SK-N-SH treated with all-trans-retinoic acid at 6 μM for 48 hours (cell line): Measurements from ENCODE around the gene RAMAC.

Source experiments
- ATAC-seq: fragments of 200-7000 bp; cut with Tn5 transposase; 3 replicates; pipeline ENCODE4 v1.9.1; 2020; ENCODE audit warnings: mild to moderate bottlenecking, moderate library complexity
- ARNTL ChIP-seq: fragments of 450-650 bp; formaldehyde crosslinking; IDR thresholded peaks from 2 replicates; pipeline ENCODE4 v1.5.0; 2020; ENCODE audit warnings: low read depth, mild to moderate bottlenecking, moderate library complexity, borderline replicate concordance
- BACH2 ChIP-seq: fragments of 250-450 bp; sonication (Bioruptor Pico); IDR thresholded peaks from 2 replicates; pipeline ENCODE4 v1.9.0; 2021; ENCODE audit warnings: mild to moderate bottlenecking, borderline replicate concordance
- CSDC2 ChIP-seq: fragments of 250-450 bp; sonication (Bioruptor Pico); IDR thresholded peaks from 2 replicates; pipeline ENCODE4 v1.5.0; 2020; ENCODE audit warnings: mild to moderate bottlenecking, moderate library complexity
- CSRNP3 ChIP-seq: fragments of 250-450 bp; sonication (Bioruptor Pico); IDR thresholded peaks from 2 replicates; pipeline ENCODE4 v1.5.1; 2021; ENCODE audit warnings: mild to moderate bottlenecking, moderate library complexity
- ESRRG ChIP-seq: fragments of 250-450 bp; sonication (Bioruptor Pico); IDR thresholded peaks from 2 replicates; pipeline ENCODE4 v1.6.1; 2021; ENCODE audit warnings: mild to moderate bottlenecking
- GLIS3 ChIP-seq: fragments of 250-450 bp; sonication (Bioruptor Pico); IDR thresholded peaks from 2 replicates; pipeline ENCODE4 v1.5.0; 2020; ENCODE audit warnings: mild to moderate bottlenecking, moderate library complexity
- ISL1 ChIP-seq: fragments of 250-450 bp; sonication (Bioruptor Pico); IDR thresholded peaks from 2 replicates; pipeline ENCODE4 v2.1.2; 2022; ENCODE audit warnings: mild to moderate bottlenecking, moderate library complexity
- OSR1 ChIP-seq: fragments of 250-450 bp; sonication (Bioruptor Pico); IDR thresholded peaks from 2 replicates; pipeline ENCODE4 v1.8.0; 2022; ENCODE audit warnings: moderate library complexity, mild to moderate bottlenecking, inconsistent platforms
- PATZ1 ChIP-seq: fragments of 250-450 bp; sonication (Bioruptor Pico); IDR thresholded peaks from 2 replicates; pipeline ENCODE4 v1.8.0; 2020; ENCODE audit warnings: mild to moderate bottlenecking, moderate library complexity, borderline replicate concordance
- PPARA ChIP-seq: fragments of 250-450 bp; sonication (Bioruptor Pico); IDR thresholded peaks from 2 replicates; pipeline ENCODE4 v1.5.0; 2020; ENCODE audit warnings: mild to moderate bottlenecking, borderline replicate concordance
- RARB ChIP-seq: fragments of 250-450 bp; sonication (Bioruptor Pico); IDR thresholded peaks from 2 replicates; pipeline ENCODE4 v1.8.0; 2021; ENCODE audit warnings: mild to moderate bottlenecking, moderate library complexity
- SNAI2 ChIP-seq: fragments of 250-450 bp; sonication (Bioruptor Pico); IDR thresholded peaks from 2 replicates; pipeline ENCODE4 v1.5.0; 2020; ENCODE audit warnings: mild to moderate bottlenecking, moderate library complexity
- TCF4 ChIP-seq: fragments of 250-450 bp; sonication (Bioruptor Pico); IDR thresholded peaks from 2 replicates; pipeline ENCODE4 v1.8.0; 2021; ENCODE audit warnings: mild to moderate bottlenecking, moderate library complexity, borderline replicate concordance
- TOX ChIP-seq: fragments of 250-450 bp; sonication (Bioruptor Pico); IDR thresholded peaks from 2 replicates; pipeline ENCODE4 v1.8.0; 2021; ENCODE audit warnings: mild to moderate bottlenecking, moderate library complexity, borderline replicate concordance
- ZC3H10 ChIP-seq: fragments of 250-450 bp; sonication (Bioruptor Pico); IDR thresholded peaks from 2 replicates; pipeline ENCODE4 v1.5.1; 2021; ENCODE audit warnings: mild to moderate bottlenecking, moderate library complexity
- ZFP3 ChIP-seq: fragments of 250-450 bp; sonication (Bioruptor Pico); IDR thresholded peaks from 2 replicates; pipeline ENCODE4 v1.5.0; 2020; ENCODE audit warnings: mild to moderate bottlenecking, moderate library complexity
- ZFP30 ChIP-seq: fragments of 450-650 bp; formaldehyde crosslinking; IDR thresholded peaks from 2 replicates; pipeline ENCODE4 v1.5.0; 2022; ENCODE audit warnings: mild to moderate bottlenecking, moderate library complexity
- ZNF565 ChIP-seq: fragments of 450-650 bp; formaldehyde crosslinking; conservative IDR thresholded peaks from 2 replicates; pipeline ENCODE4 v1.5.0; 2020; ENCODE audit warnings: low read depth, mild to moderate bottlenecking, moderate library complexity
- ZNF70 ChIP-seq: fragments of 450-650 bp; formaldehyde crosslinking; IDR thresholded peaks from 2 replicates; pipeline ENCODE4 v1.5.0; 2020; ENCODE audit warnings: mild to moderate bottlenecking, moderate library complexity
- ZNF8 ChIP-seq: fragments of 450-650 bp; formaldehyde crosslinking; IDR thresholded peaks from 2 replicates; pipeline ENCODE4 v1.5.0; 2020; ENCODE audit warnings: mild to moderate bottlenecking, moderate library complexity
- TF ChIP-seq, protein P1 (sequence below): fragments of 250-450 bp; sonication (Bioruptor Pico); IDR thresholded peaks from 2 replicates; pipeline ENCODE4 v1.5.1; 2020; ENCODE audit warnings: low read depth, mild to moderate bottlenecking, moderate library complexity
- TF ChIP-seq, protein P2 (sequence below): fragments of 250-450 bp; sonication (Bioruptor Pico); IDR thresholded peaks from 2 replicates; pipeline ENCODE4 v1.5.0; 2020; ENCODE audit warnings: mild to moderate bottlenecking, moderate library complexity
- TF ChIP-seq, protein P3 (sequence below): fragments of 250-450 bp; sonication (Bioruptor Pico); IDR thresholded peaks from 2 replicates; pipeline ENCODE4 v1.8.0; 2021; ENCODE audit warnings: low read depth, mild to moderate bottlenecking, moderate library complexity, borderline replicate concordance

The RAMAC gene

DNA sequence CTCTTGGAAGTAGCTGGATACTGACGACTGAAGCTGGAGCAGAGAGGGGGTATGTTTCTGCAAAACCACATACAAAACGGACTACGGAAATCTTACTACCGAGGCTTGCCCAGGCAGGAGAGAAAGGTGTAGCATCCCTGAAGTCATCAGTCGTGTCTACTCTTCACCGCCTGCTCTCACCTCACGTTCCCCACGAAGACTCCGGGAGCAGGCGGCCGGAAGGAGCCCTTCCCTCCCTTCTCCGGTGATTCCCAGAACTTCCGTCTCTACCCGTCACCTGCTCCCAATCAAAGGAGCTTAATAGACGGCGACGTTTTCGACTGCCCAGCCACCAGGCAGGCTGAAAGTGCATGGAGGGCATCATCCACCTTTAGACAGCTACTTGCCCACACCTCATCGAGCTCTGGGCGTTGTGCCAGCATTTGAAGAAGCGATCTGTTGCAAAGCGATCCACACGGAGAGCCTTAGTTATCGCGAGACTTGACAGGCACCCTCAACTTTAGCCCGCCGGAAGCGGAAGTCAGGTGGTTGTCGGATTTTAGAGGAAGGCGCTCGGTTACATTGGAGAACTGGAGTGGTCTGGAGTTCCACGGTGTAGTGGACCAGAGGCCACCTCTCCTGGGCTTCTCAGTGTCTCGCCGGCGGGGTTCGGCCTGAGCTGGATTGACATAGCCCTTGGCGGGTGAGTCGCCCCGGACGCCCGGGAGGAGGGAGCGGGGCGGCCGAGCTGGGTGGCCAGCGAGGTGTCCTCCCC, at the start of gene RAMAC:
TSS of gene RAMAC (plus strand) at position 523 of the 754 bp plus-strand sequence. CDS start 2,809 bp downstream, outside the sequence.
- no peak for TF ChIP-seq RARB (CRISPR knock-in tag)
- TF ChIP-seq PPARA (CRISPR knock-in tag), result no peak
- 0 out of 2 replicates have a peak, but pooled peaks have one; percentile 71 for TF ChIP-seq OSR1 (CRISPR knock-in tag)
- TF ChIP-seq ZFP30 (CRISPR knock-in tag), result no peak
- peak; percentile 67; the same call in 1 of the 2 replicates for TF ChIP-seq ZFP3 (CRISPR knock-in tag)
- TF ChIP-seq ZNF70 (CRISPR knock-in tag), result no peak
- TF ChIP-seq ARNTL (CRISPR knock-in tag), result no peak
- TF ChIP-seq GLIS3 (CRISPR knock-in tag), result no peak
- peak; percentile 79; the same call in 1 of the 2 replicates for TF ChIP-seq SNAI2 (CRISPR knock-in tag)
- no peak for TF ChIP-seq PATZ1
- no peak; the same call in 1 of the 2 replicates for TF ChIP-seq ISL1 (CRISPR knock-in tag)
- TF ChIP-seq, protein P1, sequence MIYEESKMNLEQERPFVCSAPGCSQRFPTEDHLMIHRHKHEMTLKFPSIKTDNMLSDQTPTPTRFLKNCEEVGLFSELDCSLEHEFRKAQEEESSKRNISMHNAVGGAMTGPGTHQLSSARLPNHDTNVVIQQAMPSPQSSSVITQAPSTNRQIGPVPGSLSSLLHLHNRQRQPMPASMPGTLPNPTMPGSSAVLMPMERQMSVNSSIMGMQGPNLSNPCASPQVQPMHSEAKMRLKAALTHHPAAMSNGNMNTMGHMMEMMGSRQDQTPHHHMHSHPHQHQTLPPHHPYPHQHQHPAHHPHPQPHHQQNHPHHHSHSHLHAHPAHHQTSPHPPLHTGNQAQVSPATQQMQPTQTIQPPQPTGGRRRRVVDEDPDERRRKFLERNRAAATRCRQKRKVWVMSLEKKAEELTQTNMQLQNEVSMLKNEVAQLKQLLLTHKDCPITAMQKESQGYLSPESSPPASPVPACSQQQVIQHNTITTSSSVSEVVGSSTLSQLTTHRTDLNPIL (CRISPR knock-in tag), result no peak
- TF ChIP-seq BACH2 (CRISPR knock-in tag), result no peak
- no peak for TF ChIP-seq ZNF565
- no peak for TF ChIP-seq ZNF8
- peak; percentile 98 for ATAC-seq

DNA sequence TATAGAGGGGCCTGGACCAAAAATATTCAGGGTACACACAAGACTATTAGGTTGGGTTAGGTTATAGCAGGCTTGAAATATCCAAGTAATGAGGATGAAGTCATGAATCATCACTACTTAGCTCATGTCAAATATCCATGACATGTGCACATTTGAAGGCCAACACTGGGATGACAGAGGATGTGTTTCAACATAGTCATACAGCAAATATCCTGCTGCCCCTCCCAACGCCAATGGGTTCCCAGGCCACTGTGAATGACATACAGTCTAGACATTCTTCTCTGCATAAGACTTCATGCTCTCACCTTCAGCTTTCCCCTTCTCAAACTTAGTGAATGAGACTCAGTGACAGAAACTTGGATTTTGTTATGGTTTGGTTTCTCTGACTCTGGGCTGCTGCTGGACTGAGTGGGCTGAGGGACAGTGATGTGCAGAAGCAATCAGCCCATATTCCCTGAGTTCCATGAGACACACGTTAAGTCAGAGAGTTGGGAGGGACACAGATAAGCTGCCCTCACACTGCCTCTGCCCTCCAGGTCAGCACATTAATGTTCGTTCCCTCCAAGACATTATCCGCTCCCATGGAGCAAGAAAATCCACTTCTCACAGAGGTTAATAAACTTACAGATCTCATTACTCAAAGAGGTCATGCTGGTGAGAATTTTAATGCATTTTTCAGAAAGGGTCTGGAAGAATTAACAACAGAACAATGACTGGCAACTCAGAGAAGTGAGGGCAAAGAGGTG, 48.9 kb upstream of the RAMAC start:
- TF ChIP-seq SNAI2 (CRISPR knock-in tag) (no peak), RARB (CRISPR knock-in tag) (no peak), ESRRG (CRISPR knock-in tag) (no peak), PATZ1 (no peak), ZNF565 (no peak), ZFP3 (CRISPR knock-in tag) (no peak), ISL1 (CRISPR knock-in tag) (no peak), TCF4 (no peak), ZNF70 (CRISPR knock-in tag) (no peak), TOX (no peak), CSDC2 (CRISPR knock-in tag) (no peak), OSR1 (CRISPR knock-in tag) (no peak), PPARA (CRISPR knock-in tag) (no peak), ZC3H10 (CRISPR knock-in tag) (no peak), ZFP30 (CRISPR knock-in tag) (no peak), BACH2 (CRISPR knock-in tag) (no peak), CSRNP3 (CRISPR knock-in tag) (no peak), ARNTL (CRISPR knock-in tag) (no peak)
- TF ChIP-seq, protein P2, sequence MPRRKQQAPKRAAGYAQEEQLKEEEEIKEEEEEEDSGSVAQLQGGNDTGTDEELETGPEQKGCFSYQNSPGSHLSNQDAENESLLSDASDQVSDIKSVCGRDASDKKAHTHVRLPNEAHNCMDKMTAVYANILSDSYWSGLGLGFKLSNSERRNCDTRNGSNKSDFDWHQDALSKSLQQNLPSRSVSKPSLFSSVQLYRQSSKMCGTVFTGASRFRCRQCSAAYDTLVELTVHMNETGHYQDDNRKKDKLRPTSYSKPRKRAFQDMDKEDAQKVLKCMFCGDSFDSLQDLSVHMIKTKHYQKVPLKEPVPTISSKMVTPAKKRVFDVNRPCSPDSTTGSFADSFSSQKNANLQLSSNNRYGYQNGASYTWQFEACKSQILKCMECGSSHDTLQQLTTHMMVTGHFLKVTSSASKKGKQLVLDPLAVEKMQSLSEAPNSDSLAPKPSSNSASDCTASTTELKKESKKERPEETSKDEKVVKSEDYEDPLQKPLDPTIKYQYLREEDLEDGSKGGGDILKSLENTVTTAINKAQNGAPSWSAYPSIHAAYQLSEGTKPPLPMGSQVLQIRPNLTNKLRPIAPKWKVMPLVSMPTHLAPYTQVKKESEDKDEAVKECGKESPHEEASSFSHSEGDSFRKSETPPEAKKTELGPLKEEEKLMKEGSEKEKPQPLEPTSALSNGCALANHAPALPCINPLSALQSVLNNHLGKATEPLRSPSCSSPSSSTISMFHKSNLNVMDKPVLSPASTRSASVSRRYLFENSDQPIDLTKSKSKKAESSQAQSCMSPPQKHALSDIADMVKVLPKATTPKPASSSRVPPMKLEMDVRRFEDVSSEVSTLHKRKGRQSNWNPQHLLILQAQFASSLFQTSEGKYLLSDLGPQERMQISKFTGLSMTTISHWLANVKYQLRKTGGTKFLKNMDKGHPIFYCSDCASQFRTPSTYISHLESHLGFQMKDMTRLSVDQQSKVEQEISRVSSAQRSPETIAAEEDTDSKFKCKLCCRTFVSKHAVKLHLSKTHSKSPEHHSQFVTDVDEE (CRISPR knock-in tag), result no peak
- TF ChIP-seq, protein P3, sequence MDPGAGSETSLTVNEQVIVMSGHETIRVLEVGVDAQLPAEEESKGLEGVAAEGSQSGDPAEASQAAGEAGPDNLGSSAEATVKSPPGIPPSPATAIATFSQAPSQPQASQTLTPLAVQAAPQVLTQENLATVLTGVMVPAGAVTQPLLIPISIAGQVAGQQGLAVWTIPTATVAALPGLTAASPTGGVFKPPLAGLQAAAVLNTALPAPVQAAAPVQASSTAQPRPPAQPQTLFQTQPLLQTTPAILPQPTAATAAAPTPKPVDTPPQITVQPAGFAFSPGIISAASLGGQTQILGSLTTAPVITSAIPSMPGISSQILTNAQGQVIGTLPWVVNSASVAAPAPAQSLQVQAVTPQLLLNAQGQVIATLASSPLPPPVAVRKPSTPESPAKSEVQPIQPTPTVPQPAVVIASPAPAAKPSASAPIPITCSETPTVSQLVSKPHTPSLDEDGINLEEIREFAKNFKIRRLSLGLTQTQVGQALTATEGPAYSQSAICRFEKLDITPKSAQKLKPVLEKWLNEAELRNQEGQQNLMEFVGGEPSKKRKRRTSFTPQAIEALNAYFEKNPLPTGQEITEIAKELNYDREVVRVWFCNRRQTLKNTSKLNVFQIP (CRISPR knock-in tag), result no peak
- peak; percentile 55 for ATAC-seq
